ENCODE measurements around the gene CCDC158.

GRCh38 chr4:76301068-76301774 lies 119.7 kb downstream of the CCDC158 start:
- TF ChIP-seq CTCF (IDR thresholded peaks at IDR 0.05) (no peak), POLR2A (IDR thresholded peaks at IDR 0.05) (no peak)

Data from Peyer's patch (tissue), 4 donors.